ENCODE data around the gene SYNE2. TPM values are rescaled to one million over a fixed set of nuclear protein-coding genes. Genes with fewer than 3 reads are reported as not detected.
A peak's percentile ranks its signal among the peaks of the same experiment; 100 is the strongest.

SYNE2 gene
- polyA plus RNA-seq, 4 donors: 54.4 to 135 (median 108) TPM

DNA sequence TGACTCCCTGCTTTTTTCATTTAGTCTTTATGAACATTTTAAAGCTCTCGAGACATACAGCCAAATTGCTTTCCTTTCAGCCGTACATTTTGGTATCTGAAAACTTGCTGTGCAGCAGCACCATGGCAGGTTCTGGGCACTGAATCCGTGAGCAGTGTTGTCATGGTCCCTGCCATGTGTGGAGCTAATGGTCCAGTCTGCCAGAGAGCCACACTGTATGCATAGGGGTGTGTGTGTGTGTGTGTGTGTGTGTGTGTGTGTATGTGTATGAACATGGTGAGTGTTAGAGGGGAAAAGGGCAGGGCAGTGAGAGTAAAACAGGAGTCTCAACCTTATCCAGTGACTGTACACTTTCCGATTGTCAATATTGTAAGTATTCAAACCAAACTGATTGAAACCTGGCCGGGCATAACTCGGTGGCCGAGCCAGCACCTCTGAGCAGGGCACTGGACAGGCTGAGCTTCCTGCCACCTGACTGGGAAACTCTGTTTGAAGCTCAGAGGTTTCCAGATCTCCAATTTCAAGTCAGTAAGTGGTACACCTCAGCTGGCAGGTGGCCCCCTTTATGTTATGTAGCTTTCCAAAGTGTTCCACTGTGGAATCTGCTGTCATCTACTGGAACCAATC lies 331.4 kb downstream of the SYNE2 start:
- DNase-seq (ENCODE audit: low read depth in 4 of 4, low spot score in 3 of 4): no peak

DNA sequence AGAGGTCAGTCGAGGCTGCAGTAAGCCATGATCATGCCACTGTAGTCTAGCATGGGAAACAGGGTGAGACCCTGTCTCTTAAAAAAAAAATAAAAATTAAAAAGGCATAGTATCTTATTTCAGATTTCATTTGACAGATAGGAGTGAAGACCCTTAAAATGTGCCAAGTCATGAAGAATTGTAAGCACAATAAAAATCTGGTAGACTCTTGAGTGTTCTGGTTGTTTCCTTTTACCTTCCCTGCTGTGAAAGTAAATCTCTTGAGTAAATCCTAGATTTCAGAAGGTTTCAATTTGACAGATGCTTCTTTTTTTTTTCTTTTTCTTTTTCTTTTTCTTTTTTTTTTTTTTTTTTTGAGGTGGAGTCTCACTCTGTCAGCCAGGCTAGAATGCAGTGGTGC lies 332.4 kb downstream of the SYNE2 start:
- DNase-seq (ENCODE audit: low read depth in 4 of 4, low spot score in 3 of 4): no peak

- DNase-seq (ENCODE audit: low read depth in 4 of 4, low spot score in 3 of 4): no peak
Measured at GRCh38 chr14:64186231-64187129, 333.7 kb downstream of the SYNE2 start.

DNA sequence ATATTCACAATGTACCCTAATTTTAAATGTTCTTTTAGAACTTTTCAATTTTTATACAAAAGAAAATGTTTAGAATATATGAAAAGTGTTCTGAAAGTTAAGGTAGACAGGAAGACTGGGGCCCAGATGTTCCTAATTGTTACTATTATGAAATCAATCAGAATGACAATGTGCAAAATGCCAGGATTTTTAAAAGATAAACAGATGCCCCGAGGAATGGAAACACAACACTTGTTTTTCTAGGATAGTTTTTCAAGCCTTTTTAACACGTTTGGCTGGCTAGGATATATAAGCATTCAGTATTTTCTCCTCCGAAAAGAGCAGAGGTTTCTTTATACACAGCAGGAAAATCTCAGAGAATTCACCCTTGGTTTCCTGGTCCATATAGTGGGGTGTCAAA lies 334.5 kb downstream of the SYNE2 start:
- no peak for DNase-seq (ENCODE audit: low read depth in 4 of 4, low spot score in 3 of 4)

GRCh38 chr14:64190974-64191502 lies 338.2 kb downstream of the SYNE2 start:
- no peak for DNase-seq (ENCODE audit: low read depth in 4 of 4, low spot score in 3 of 4)

DNA sequence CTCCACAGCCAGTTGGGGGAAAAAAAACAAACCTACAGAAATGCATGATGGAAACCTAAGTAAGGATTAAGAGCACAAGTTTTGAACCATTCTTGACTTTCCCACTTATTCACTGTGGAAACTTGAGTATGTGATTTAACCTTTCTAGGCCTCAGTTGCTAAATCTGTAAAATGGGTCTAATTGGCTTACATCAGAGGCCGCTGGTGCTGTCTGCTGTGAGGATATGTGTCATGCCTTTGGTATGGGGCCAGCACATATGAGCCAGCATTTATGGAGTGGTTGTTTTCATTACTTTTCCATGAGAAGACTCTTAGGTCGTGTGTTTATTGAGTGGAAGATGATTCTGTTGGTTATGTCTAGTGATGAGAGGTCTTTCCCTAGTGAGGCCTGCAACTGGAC lies 339.0 kb downstream of the SYNE2 start:
- no peak for DNase-seq (ENCODE audit: low read depth in 4 of 4, low spot score in 3 of 4)

- DNase-seq (ENCODE audit: low read depth in 4 of 4, low spot score in 3 of 4): no peak
Measured at GRCh38 chr14:64193821-64194220, 341.0 kb downstream of the SYNE2 start.

GRCh38 chr14:64194404-64194803 lies 341.6 kb downstream of the SYNE2 start:
- DNase-seq (ENCODE audit: low read depth in 4 of 4, low spot score in 3 of 4): no peak

GRCh38 chr14:64195199-64195598 lies 342.4 kb downstream of the SYNE2 start:
- DNase-seq (ENCODE audit: low read depth in 4 of 4, low spot score in 3 of 4): no peak

- DNase-seq (ENCODE audit: low read depth in 4 of 4, low spot score in 3 of 4): no peak
Measured at GRCh38 chr14:64196056-64196455, 343.3 kb downstream of the SYNE2 start.

GRCh38 chr14:64196814-64197411 lies 344.1 kb downstream of the SYNE2 start:
- DNase-seq (ENCODE audit: low read depth in 4 of 4, low spot score in 3 of 4): peak in 2 of 4 donors; percentile 39 to 47

DNA sequence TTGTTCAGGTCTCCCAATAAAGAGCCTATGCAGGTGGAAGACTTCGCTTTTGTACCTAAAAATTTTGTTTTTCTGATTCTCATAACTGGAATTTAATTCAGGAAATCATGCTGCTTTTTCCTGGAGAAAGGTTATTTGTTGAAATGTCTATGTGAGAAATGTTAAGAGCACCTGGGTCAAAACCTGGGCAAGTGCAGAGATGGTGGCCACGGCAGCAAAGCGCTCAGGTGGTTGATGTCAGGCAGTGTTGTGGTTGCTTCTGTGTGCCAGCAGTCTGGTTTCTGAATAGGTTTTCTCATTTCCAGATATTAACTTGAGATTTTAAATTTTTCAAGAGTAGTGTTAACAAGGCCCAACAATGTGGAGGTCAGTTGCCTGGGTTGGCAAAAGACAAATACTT lies 345.2 kb downstream of the SYNE2 start:
- DNase-seq (ENCODE audit: low read depth in 4 of 4, low spot score in 3 of 4): no peak

- no peak for DNase-seq (ENCODE audit: low read depth in 4 of 4, low spot score in 3 of 4)
Measured at GRCh38 chr14:64198486-64198885, 345.7 kb downstream of the SYNE2 start.

- no peak for DNase-seq (ENCODE audit: low read depth in 4 of 4, low spot score in 3 of 4)
Measured at GRCh38 chr14:64200170-64200569, 347.4 kb downstream of the SYNE2 start.

DNA sequence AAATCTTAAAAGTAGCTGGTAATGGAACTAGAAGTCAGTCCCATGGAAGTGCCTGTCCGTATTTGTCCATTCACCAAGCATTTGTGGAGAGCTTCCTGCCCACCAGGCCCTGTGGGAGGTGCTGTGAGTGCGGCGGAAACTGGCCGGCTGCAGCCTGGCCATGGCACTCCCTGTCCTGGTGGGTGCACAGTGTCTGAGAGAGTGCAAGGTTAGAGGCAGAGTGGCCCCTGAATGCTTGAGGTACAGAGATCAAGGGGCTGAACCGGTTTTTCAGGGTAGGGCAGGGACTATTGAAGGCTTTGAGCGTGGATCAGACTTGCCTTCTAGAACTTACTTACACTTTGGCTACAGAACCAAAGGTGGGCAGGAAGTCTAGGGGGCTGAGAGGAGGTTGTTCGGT lies 348.5 kb downstream of the SYNE2 start:
- no peak for DNase-seq (ENCODE audit: low read depth in 4 of 4, low spot score in 3 of 4)

DNA sequence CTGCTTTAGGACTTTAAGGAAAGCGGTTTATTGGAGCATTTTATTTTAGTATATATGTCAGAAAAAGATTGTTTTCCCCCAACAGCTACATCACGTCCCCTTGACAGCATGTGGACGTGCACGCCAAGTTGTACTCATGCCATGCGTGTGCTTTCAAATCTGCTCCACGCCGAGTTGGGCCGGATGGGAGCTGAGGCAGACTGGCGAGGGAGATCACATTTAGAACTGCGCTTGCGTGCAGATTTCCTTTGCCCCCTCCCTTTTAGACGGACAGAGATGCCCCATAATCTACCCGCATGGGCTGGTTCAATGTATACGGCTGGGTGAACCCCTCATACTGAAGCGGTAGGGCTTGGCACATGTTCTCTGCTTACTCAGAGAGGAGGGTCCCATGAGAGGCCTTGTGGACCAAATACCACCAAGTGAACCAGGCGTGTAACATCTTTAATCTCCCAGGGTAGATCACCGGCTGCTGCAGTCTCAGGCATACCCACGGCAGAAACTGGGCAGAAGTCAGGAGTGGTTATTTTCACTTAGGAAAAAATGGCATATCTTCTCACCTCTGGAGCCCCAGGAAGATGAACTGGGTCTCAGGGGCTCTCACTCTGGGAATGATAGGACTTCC lies 349.2 kb downstream of the SYNE2 start:
- no peak for DNase-seq (ENCODE audit: low read depth in 4 of 4, low spot score in 3 of 4)

DNA sequence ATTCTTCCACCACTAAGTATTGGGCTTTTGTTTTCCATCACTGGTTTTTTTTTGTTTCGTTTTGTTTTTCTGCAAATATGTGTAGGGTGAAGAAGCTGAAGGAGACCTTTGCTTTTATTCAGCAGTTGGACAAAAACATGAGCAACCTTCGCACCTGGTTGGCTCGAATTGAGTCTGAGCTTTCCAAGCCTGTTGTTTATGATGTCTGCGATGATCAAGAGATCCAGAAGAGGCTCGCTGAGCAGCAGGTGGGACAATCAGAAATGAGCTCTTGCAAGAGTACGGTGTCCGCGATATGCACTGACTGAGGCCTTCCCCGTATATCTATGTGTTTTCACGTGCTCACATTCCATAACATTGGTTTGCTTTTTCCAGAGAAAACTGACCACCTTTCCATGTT lies 349.9 kb downstream of the SYNE2 start:
- no peak for DNase-seq (ENCODE audit: low read depth in 4 of 4, low spot score in 3 of 4)

DNA sequence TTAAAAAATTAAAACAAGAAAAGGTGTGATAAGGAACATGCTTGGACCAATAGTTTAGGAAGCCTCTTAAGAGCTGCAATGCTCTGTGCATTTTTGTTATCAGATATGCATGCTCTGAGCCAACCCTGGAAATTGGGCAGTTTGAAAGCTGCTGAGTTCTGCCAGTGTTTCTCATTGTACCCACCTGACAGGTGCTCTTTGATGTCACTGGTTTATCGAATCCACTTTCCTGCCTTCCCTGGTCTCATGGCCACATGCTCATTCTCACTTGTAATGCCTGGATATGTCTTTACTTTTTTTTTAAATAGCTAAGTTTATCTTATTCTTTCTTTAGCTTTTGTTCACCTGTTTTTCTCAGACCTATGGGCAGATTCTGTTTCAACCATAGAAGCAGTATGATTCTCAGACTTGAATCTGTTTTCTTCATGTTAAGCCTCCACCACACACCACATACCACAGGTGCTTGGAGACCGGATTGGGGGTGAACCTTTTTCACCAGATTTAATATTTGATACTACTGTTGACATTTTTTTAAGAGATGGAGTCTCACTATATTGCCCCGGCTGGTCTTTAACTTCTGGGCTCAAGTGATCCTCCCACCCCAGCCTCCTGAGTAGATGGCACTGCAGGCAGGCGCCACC lies 350.7 kb downstream of the SYNE2 start:
- DNase-seq (ENCODE audit: low read depth in 4 of 4, low spot score in 3 of 4): no peak

- no peak for DNase-seq (ENCODE audit: low read depth in 4 of 4, low spot score in 3 of 4)
Measured at GRCh38 chr14:64208261-64208660, 355.5 kb downstream of the SYNE2 start.

GRCh38 chr14:64208981-64209380 lies 356.2 kb downstream of the SYNE2 start:
- DNase-seq (ENCODE audit: low read depth in 4 of 4, low spot score in 3 of 4): no peak

Data from left renal pelvis (tissue), 4 donors.